Activated CD4-positive, alpha-beta T cell treated with anti-CD3 and anti-CD28 coated beads, Interleukin-2, amount 10 ng/mL, durations not matched to agents 24 days and 14 days (primary cell): Measurements from ENCODE around the gene RCE1. TPM values are rescaled to one million over a fixed set of nuclear protein-coding genes. Genes with fewer than 3 reads are reported as not detected.
A peak's percentile ranks its signal among the peaks of the same experiment; 100 is the strongest.

Experiments
- DNase-seq: peaks from one replicate; pipeline ENCODE4 v3.0.0; 2022
- H3K27ac Mint-ChIP-seq: one replicate; pipeline ENCODE4 v1.8.0; 2022; ENCODE audit warnings: mild to moderate bottlenecking, mixed read lengths
- H3K27me3 Mint-ChIP-seq: one replicate; pipeline ENCODE4 v1.8.0; 2022; ENCODE audit warnings: mixed read lengths
- H3K36me3 Mint-ChIP-seq: one replicate; pipeline ENCODE4 v1.8.0; 2022; ENCODE audit warnings: low read depth, mild to moderate bottlenecking, mixed read lengths
- H3K4me1 Mint-ChIP-seq: one replicate; pipeline ENCODE4 v1.8.0; 2021; ENCODE audit warnings: mixed read lengths
- H3K4me3 Mint-ChIP-seq: one replicate; pipeline ENCODE4 v1.8.0; 2022; ENCODE audit warnings: mild to moderate bottlenecking, moderate library complexity, mixed read lengths
- H3K9me3 Mint-ChIP-seq: one replicate; pipeline ENCODE4 v1.8.0; 2021; ENCODE audit warnings: mixed read lengths
- intact Hi-C: fragments of 100-400 bp; cut with micrococcal nuclease; formaldehyde crosslinking; loops from one replicate; pipeline ENCODE4 v1.15.1; 2023
- total RNA-seq: library from RNA; stranded (reverse); gene quantifications from 2 replicates; pipeline ENCODE4 v1.2.3, GENCODE V29; 2022

The RCE1 gene
- total RNA-seq, 1 donor from 2014 or later, result 28.5 TPM

DNA sequence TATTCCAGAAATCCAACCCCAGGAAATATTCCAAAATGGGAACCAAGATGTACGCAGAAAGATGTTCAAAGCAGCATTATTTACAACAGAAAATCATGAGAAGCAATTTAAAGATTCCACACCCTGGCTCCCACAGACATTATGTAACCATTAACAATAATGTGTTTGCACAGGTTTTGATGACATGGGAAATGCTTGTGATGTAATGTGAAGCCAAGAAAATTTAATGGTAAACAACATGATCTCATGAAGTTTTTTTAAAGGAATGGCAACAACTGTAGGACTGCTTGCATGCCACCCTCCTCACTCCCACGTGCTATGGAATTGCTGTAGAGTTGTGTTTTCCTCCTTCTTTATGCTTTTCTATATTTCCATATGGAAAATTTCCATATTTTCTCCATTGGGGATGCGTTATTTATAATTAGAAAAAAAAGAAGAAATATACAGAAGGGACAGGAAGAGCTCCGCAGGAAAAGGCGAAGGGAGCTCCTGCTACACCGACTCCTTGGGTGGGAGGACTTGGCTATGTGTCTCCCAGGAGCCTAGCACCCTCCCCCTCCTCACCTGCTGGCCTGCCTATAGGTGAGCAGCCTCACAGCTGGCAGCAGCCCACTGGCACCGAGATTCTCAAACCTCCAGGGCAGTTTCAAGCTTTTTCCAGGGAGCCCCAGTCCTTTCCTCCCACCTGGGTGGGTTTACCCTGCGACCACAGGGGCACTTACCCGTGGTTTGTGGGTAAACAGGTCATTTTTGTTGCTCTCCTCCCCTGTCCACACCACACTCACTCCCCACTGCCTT, 34.5 kb downstream of the RCE1 start:
- peaks cover 5% of the 10 kb centered on the region for H3K27me3 Mint-ChIP-seq
- no peak overlapping the region for H3K27ac Mint-ChIP-seq
- no peak for DNase-seq
- H3K4me3 Mint-ChIP-seq, result no peak overlapping the region
- peaks cover 10% of the 10 kb centered on the region for H3K4me1 Mint-ChIP-seq
- intact Hi-C loops, result no loop called here
- no peaks in the 10 kb centered on the region for H3K9me3 Mint-ChIP-seq
- no peaks in the 10 kb centered on the region for H3K36me3 Mint-ChIP-seq

DNA sequence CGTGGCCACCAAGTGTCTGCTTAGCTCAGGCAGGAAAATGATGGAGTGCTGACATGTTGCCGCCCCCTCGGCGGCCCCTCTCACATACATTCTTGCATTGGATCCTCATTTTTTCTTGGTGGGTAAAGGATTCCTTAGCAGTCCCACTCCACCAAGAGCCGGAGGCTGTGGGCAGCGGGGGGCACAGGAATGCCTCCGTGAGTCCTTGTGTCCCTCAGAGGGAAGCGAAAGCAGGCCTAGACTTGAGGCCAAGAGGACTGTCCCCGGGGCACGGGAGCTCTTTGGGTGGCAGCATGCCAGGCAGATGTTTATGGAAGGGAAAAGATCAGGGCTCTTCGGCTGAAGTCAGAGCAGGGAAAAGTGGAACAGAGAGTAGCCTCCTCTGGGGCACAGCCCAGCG, 35.2 kb downstream of the RCE1 start:
- Mint-ChIP-seq H3K4me1 (peaks cover 10% of the 10 kb centered on the region), H3K36me3 (no peaks in the 10 kb centered on the region), H3K4me3 (no peak overlapping the region), H3K9me3 (no peaks in the 10 kb centered on the region), H3K27me3 (peaks cover 5% of the 10 kb centered on the region), H3K27ac (no peak overlapping the region)
- DNase-seq, result no peak
- intact Hi-C loops, result no loop called here

DNA sequence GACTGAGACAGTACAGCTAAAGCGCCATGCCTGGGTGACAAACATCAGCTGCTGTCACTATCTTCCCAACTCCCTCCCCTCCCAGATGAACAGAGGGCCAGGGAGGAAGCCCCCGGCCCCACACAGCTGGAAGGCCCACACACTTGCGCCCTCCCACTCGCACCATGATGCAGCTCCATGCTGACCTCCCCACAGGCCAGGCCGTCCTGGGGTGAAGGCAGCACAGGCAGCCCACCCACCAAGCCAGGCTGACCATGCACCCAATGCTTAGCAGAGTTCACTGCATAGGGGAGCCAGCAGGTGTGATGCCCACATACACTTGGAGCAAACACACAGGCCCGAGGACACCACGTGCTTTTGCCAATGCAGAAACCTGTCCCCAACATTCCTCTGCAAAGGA, 35.8 kb downstream of the RCE1 start:
- no peaks in the 10 kb centered on the region for H3K9me3 Mint-ChIP-seq
- H3K4me3 Mint-ChIP-seq, result no peak overlapping the region
- no peaks in the 10 kb centered on the region for H3K36me3 Mint-ChIP-seq
- H3K27ac Mint-ChIP-seq, result no peak overlapping the region
- H3K4me1 Mint-ChIP-seq, result peaks cover 10% of the 10 kb centered on the region
- DNase-seq, result no peak
- H3K27me3 Mint-ChIP-seq, result peaks cover 5% of the 10 kb centered on the region
- intact Hi-C loops, result no loop called here

DNA sequence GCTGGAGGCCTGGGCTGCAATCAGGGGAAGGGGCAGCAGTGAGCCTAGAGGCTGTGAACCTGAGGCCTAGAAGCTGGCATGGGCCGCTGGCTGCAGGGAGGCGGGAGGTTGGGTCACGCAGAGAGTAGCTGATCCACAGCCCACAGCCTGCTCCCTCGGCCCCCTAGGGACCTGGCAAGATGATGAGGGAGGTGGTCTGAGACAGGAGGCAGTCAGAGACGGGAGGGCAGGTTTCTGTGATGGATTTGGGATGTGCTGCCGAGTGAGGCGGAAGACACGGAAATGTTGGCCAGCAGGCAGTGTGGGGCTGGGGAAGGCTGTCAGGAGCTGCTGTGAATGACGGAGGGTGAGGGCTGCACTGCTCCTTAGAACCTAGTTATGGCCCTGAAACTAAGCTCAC, 36.3 kb downstream of the RCE1 start:
- Mint-ChIP-seq H3K9me3 (no peaks in the 10 kb centered on the region), H3K36me3 (no peaks in the 10 kb centered on the region), H3K4me3 (no peak overlapping the region), H3K27me3 (peaks cover 2% of the 10 kb centered on the region), H3K4me1 (peaks cover 10% of the 10 kb centered on the region), H3K27ac (no peak overlapping the region)
- intact Hi-C loops, result no loop called here
- no peak for DNase-seq

DNA sequence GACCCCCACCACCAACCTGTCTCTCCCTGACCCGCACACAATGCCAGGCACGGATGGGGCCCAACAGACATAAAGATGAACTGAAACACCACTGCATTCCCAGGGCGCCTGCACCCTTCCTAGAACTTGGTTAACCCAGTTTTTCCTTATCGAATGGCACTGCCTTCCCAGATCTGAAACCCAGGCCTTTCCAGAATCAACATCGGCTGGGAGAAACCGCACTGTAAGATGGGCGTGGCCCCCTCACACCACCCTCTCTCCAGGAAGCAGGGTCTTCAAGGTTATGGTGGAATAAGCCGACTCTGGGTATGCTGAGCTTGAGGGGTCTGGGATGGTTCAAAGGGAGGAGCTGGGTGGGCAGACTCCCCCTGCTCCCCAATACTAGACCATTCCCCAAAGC, 36.8 kb downstream of the RCE1 start:
- no peak for DNase-seq
- Mint-ChIP-seq H3K27ac (no peak overlapping the region), H3K4me3 (no peak overlapping the region), H3K27me3 (peaks cover 2% of the 10 kb centered on the region), H3K9me3 (no peaks in the 10 kb centered on the region), H3K4me1 (peaks cover 10% of the 10 kb centered on the region), H3K36me3 (no peaks in the 10 kb centered on the region)
- intact Hi-C loops, result loop anchor here (5.0 to 10.0 kb wide), 2 partner anchors 95 to 188 kb away; partner anchors contain the start of gene C11orf86

DNA sequence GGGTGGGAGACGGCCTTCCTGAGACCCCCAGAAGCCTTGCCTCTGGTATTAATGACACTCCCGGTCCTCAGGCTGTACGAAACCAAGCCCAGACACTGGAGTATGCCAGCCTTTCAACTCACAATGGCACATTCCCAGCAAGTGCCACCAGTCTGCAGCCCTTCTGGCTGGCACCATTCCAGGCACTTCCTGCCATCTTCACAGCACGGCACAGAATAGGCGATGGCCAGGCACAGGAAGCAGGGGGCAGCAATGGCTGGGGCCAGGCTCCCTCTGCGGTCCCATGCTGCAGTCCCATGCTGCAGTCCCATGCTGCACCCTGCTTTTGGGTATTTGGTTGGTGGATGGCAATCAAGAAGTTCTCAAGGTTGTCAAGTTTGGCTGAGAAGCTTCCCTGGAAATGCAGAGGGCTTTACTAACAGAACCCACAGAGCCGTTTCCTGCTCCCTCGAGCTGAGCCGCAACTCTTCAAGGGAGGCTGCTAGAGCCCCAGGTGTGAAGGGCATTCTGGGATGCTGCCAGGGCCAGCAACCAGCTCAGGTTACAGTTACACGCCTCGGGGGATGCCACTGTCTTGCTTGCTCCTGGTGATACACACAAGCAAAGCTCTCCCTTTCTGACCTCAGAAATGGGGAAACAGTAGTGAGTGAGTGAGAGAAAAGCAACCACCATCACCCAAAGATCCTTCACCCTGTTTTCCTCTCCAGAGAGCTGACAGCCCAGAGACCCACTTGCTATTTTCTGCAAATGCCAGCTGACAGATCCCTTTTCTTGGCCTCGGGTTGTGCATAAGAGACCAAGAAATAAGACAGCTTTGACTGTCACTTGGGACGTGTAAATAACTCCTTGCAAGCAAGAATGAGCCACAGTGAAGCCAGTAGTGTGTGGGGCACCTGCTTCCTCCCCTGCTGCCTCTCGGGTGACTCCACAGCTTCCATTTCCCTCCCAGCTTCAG, 37.5 kb downstream of the RCE1 start:
- Mint-ChIP-seq H3K4me1 (peaks cover 10% of the 10 kb centered on the region), H3K27me3 (peaks cover 2% of the 10 kb centered on the region), H3K36me3 (no peaks in the 10 kb centered on the region), H3K4me3 (no peak overlapping the region), H3K9me3 (no peaks in the 10 kb centered on the region), H3K27ac (no peak overlapping the region)
- intact Hi-C loops, result loop anchor here (5.0 to 10.0 kb wide), 2 partner anchors 94 to 188 kb away; partner anchors contain the start of gene C11orf86
- no peak for DNase-seq

DNA sequence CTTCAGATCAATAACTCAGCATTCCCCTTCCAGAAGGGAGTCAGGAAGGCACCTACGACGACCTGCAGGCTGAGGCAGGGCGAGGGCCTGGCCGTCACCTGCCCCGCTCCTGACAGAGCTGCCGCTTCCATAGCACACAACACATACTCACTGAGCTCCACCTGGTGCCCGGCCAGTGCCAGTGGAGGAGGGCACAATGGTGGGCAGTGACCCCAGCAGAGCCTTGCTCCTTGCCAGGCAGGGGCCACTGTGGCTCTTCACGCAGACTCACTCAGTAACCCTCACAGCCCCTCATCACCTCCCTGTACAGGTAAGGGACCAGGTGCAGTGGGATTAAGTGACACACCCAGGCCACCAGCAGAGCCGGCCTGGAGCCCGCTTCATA, 38.2 kb downstream of the RCE1 start:
- DNase-seq, result no peak
- Mint-ChIP-seq H3K4me3 (no peak overlapping the region), H3K9me3 (no peaks in the 10 kb centered on the region), H3K27ac (no peak overlapping the region), H3K27me3 (peaks cover 2% of the 10 kb centered on the region), H3K36me3 (no peaks in the 10 kb centered on the region), H3K4me1 (peaks cover 10% of the 10 kb centered on the region)
- intact Hi-C loops, result loop anchor here (5.0 to 10.0 kb wide), 2 partner anchors 93 to 189 kb away; partner anchors contain the start of gene C11orf86

DNA sequence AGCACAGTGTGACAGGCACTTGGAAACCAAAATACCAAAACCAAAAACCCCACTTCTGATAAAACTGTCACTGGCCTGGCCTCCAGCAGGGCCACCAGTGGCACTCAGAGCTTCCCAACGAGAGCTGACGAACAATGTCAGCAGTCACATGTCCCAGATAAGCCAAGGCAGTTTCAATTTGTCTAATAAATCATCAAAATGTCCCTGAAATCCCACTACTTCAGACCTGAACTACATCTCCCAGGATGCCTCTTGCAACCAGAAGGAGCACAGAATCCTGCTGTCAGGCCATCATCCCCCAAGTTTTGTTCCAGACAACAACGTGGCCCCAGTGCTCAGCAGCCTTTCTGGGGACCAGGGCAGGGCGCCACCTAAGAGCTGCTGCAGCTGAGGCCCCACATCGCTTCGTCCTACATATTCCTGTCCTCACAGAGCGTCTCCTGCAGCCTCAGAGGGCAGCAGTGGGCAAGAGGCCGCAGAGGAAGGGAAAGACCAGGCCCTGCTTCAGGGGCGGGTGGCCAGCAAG, 38.7 kb downstream of the RCE1 start:
- H3K36me3 Mint-ChIP-seq, result no peaks in the 10 kb centered on the region
- intact Hi-C loops, result loop anchor here (5.0 to 10.0 kb wide), 2 partner anchors 93 to 190 kb away; partner anchors contain the start of gene C11orf86
- no peak for DNase-seq
- H3K4me1 Mint-ChIP-seq, result peaks cover 10% of the 10 kb centered on the region
- no peaks in the 10 kb centered on the region for H3K9me3 Mint-ChIP-seq
- no peaks in the 10 kb centered on the region for H3K27me3 Mint-ChIP-seq
- no peak overlapping the region for H3K27ac Mint-ChIP-seq
- no peak overlapping the region for H3K4me3 Mint-ChIP-seq

DNA sequence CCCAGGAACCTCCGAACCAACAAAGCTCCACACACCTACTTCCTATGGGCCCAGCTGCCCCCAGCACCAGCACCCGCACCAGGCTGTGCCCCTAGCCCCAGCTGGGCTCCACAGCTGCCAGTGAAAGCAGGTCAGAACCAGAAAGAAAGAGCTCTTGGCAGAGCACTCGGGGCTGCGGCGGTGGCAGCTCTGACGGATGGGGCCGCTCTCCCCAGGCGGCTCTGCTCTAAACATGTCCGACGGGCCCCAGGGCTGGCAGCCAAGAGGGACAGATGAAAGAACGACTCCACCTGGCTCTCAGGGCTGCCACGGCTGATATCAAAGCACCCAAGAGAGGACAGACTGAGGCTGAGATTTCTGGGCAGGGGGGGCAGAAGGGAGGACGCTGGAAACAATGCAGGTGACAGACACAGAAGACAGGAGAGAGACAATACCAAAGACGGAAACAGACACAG, 39.3 kb downstream of the RCE1 start:
- H3K36me3 Mint-ChIP-seq, result no peaks in the 10 kb centered on the region
- DNase-seq, result no peak
- H3K4me1 Mint-ChIP-seq, result peaks cover 10% of the 10 kb centered on the region
- intact Hi-C loops, result loop anchor here (5.0 to 10.0 kb wide), 2 partner anchors 92 to 190 kb away; partner anchors contain the start of gene C11orf86
- no peak overlapping the region for H3K27ac Mint-ChIP-seq
- no peak overlapping the region for H3K4me3 Mint-ChIP-seq
- H3K9me3 Mint-ChIP-seq, result no peaks in the 10 kb centered on the region
- H3K27me3 Mint-ChIP-seq, result no peaks in the 10 kb centered on the region

DNA sequence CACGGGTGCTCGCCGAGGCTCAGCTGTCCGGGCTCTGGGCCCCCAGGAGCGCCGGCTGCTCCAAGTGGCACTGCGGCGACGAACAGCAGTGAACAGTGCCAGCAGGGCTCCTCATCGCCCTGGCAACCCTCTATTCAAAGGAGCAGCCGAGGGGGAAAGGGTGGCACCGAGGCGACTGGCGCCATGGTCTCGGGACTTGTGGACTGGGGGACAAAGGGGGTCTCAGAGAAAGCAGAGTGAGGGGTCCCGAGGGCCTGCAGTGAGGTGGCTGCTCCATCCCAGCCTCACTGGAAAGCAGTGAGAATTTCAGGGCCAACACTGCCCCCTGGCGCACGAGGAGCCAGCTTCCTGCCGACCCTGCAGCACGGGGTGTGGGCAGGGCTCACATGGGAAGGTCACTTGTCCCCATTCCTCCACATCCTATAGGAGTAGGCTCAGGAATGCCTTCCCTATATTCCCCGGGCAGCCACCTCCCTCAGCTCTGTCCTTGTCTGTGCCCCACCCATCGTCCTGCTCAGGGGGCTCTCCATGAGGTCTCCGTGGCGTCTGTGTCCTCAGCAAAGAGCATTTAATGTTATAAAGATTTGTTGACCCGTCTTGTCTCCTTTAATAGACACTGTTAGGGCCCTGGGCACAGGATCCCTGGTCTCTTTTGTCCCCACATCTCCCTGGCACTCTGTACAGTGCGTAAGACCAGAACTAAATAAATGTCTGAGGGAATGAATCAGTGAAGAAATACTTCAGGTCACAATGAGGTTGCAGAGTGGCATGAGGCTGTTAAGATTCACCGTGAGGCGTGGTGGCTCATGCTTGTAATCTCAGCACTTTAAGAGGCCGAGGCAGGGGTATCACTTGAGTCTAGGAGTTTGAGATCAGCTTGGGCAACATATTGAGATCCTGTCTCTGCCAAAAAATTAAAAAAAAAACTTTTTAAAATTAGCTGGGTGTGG, 40.0 kb downstream of the RCE1 start:
- Mint-ChIP-seq H3K4me1 (peaks cover 10% of the 10 kb centered on the region), H3K9me3 (no peaks in the 10 kb centered on the region), H3K27me3 (no peaks in the 10 kb centered on the region), H3K27ac (no peak overlapping the region), H3K36me3 (no peaks in the 10 kb centered on the region), H3K4me3 (no peak overlapping the region)
- peak; percentile 89 for DNase-seq
- intact Hi-C loops, result loop anchor here (5.0 to 10.0 kb wide), 2 partner anchors 92 to 191 kb away; partner anchors contain the start of gene C11orf86

DNA sequence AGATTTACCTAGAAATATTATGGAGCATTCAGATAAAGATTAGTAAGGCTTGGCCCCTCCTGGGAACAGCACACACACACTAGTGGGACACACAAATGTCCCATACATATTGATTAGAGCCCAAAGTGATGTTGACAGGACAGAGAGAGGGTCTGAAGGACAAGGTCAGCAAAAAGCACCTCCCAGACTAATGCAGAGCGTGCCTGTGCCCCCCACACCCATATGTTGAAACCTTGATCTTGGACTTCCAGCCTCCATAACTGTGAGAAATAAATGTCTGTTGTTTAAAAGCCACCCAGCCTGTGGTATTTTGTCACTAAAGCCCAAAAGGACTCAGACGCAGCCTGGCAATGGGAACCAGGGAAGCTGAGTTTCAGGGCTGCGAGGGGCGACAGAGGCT, 41.2 kb downstream of the RCE1 start:
- no peak overlapping the region for H3K4me3 Mint-ChIP-seq
- no peak overlapping the region for H3K27ac Mint-ChIP-seq
- H3K9me3 Mint-ChIP-seq, result no peaks in the 10 kb centered on the region
- H3K27me3 Mint-ChIP-seq, result no peaks in the 10 kb centered on the region
- no peaks in the 10 kb centered on the region for H3K36me3 Mint-ChIP-seq
- no peak for DNase-seq
- intact Hi-C loops, result loop anchor here (5.0 to 10.0 kb wide), 2 partner anchors 90 to 192 kb away; partner anchors contain the start of gene C11orf86
- peaks cover 10% of the 10 kb centered on the region for H3K4me1 Mint-ChIP-seq

DNA sequence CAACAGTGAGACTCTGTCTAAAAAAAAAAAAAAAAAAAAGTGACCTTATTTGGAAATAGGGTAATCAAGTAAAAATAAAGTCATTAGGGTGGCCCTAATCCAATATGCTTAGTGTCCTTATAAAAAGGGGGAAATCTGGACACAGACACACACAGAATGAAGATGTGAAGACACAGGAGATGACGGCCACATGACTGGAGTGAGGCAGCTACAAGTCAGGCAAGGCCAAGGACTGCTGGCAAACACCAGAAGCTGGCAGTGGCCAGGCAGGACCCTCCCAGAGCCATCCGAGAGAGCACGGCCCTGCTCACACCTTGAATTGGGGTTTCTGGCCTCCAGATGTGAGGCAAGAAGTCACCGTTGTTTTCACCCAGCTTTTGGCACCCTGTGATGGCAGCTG, 42.2 kb downstream of the RCE1 start:
- Mint-ChIP-seq H3K9me3 (no peaks in the 10 kb centered on the region), H3K36me3 (no peaks in the 10 kb centered on the region), H3K27me3 (no peaks in the 10 kb centered on the region), H3K27ac (no peak overlapping the region), H3K4me1 (peaks cover 9% of the 10 kb centered on the region), H3K4me3 (no peak overlapping the region)
- no peak for DNase-seq
- intact Hi-C loops, result loop anchor here (10.0 kb wide), 1 partner anchor 89 kb away; the partner anchor contains the start of gene C11orf86
